ENCODE data around the gene ZNF598.

DNA sequence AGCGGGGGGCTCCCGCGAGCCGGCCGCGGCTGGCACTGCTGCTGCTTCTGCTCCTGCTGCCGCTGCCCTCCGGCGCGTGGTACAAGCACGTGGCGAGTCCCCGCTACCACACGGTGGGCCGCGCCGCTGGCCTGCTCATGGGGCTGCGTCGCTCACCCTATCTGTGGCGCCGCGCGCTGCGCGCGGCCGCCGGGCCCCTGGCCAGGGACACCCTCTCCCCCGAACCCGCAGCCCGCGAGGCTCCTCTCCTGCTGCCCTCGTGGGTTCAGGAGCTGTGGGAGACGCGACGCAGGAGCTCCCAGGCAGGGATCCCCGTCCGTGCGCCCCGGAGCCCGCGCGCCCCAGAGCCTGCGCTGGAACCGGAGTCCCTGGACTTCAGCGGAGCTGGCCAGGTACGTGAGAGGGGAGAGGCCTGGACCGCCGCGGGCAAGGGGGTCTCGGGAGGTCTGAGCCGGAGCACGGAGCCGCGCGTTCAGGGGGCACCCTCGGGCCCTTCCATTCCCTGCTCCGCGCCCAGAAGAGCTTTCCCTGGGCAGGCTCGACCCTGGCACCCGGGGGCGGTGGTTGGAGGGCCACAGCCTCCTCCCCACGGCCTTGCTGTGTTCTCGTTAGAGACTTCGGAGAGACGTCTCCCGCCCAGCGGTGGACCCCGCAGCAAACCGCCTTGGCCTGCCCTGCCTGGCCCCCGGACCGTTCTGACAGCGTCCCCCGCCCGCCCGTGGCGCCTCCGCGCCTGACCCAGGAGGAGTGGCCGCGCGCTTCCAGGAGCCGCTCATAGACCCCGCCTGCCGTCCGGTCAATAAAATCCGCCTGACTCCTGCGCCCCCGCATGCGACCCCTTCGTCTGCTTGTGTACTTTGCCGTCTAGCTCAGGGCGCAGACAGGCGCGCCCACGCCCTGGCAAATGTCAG is 10.6 kb upstream of the ZNF598 start:
- TF ChIP-seq CTCF (IDR thresholded peaks at IDR 0.05) (no peak), POLR2A (IDR thresholded peaks at IDR 0.05) (no peak)

All from testis (tissue), 2 donors.